ENCODE data around the gene CST2.
A peak's percentile ranks its signal among the peaks of the same experiment; 100 is the strongest.
"Not testable (repeated sequence)": the region's sequence is repeated elsewhere in the genome, so short reads cannot be mapped to it uniquely, and the experiment has no call there.

The CST2 gene, protein sequence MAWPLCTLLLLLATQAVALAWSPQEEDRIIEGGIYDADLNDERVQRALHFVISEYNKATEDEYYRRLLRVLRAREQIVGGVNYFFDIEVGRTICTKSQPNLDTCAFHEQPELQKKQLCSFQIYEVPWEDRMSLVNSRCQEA

DNA sequence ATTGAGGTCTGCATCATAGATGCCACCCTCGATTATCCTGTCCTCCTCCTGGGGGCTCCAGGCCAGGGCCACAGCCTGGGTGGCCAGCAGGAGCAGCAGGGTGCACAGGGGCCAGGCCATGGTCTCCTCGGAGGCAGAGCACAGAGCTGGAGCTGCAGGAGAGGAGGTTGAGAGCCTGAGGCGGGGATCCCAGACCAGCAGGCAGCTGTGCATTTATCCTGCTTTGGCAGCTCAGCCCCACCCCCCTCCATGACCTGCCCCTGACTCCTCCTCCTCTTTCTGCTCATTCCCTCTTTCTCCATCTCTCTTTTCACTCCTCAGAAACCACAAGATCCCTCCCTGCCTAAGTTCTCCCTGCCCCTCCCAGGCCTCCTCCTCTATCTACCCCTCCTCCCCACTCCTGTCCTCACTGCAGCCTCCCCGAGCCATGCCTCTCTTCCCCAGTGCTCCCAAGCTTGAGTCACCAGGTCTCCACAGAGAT lies at the start of gene CST2:
Gene CST2 (minus strand): TSS at position 189 of the 481 bp plus-strand sequence. CDS start 69 bp downstream, at position 120.
- no peak for DNase-seq
- in situ Hi-C loops (cut with HindIII; ENCODE audit: low pct_ligation_motif_present, low pct_unique_long_range_greater_than_20kb, low sequenced_read_pairs), result no loop called here

DNA sequence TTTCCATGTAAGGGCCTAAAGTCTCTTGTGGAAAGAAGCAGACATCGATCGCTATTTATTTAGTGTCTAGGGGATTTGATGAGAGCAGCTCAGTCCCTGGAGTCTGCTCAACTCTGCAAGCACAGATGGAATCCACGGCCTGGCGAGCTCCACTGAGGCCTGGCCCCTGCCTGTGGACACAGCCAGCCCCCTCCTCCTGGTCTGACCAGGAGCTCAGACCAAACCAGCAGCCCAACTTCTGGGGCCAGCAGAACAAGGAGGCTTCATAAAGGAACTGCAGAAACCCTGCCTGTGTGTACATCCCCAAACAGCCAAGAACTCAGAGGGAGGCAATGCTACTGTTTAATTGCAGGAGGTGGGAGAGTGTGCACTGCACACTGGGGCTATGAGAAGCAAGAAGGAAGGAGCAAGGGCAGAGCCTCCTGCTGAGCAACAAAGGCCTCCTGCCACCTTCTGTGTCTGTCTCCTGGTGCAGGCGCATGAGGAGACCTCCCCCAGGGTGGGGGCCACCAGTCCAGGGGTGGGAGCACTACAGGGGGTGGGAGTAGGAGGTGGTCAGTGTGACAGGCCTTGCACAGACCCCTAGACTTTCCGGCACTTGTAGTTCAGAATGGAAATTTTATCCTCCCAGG lies 49.2 kb upstream of the CST2 start:
- no peak for DNase-seq
- in situ Hi-C loops (cut with HindIII; ENCODE audit: low pct_ligation_motif_present, low pct_unique_long_range_greater_than_20kb, low sequenced_read_pairs), result no loop called here

DNA sequence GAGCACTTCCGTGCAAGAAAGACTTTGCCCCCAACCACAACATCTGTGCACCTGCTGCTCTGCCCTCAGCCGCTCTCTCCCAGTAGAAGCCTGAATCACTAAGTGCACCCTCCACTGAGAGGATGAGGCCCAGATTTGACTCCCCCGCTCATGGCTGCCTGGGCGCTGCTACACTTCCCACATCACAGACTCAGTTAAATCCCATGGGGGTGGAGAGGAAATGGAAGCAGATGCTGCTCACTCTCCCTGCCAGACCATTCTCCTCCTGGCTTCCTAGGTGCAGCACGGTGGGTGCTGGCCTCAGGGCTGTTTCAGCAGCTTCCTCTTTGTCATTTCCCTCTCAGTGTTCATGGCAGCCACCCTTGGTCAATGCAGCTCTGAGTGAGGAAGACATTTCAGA lies 48.2 kb upstream of the CST2 start:
- DNase-seq, result no peak
- in situ Hi-C loops (cut with HindIII; ENCODE audit: low pct_ligation_motif_present, low pct_unique_long_range_greater_than_20kb, low sequenced_read_pairs), result no loop called here

DNA sequence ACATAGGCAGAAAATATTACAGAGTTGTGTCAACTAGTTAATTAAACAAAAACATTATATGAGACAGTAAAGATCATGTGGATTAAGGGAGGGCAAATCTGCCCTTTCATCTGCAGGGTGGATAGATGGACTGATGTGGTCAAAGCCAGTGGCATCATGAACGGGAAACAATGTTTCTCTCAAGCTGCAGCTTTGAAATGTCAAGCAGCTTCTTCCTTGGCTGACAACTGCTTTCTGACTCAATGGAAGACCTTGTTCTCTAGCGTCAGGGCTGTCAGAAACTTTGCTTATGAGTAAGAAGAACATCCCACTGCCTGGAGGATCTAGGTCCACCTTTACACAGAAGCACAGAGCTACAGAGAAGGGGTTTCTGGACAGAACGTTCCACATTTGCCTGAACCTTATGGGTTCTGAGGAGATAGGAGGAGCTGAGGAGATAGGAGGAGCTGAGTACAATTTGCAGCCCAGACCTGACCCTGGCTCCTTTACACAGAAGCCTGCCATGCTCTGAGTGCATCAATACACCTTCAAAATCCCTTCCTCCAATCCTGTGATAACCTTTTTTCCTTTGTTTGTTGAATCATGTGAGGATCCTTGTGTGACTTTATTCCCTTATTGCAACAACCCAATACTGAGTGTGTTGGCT lies 47.0 kb upstream of the CST2 start:
- DNase-seq, result no peak
- in situ Hi-C loops (cut with HindIII; ENCODE audit: low pct_ligation_motif_present, low pct_unique_long_range_greater_than_20kb, low sequenced_read_pairs), result no loop called here

DNA sequence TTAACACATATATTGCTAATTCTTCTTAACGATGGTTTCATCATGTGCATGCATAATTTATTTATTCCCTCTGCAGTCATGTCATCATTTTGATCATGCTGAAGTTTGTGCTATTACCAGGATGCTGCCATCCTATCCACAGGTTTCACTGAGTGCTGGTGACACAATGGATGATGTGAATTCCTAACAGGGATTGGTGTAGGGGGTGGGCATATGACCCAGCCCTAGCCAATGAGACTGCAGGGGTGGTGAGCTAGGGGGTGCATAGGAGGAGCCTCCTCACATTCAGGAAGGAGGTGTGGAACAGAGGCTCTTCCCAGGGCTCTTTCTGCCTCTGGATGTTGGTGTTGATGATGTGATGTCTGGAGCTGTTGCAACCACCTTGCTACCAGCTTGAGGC lies 45.5 kb upstream of the CST2 start:
- in situ Hi-C loops (cut with HindIII; ENCODE audit: low pct_ligation_motif_present, low pct_unique_long_range_greater_than_20kb, low sequenced_read_pairs), result no loop called here
- DNase-seq, result no peak

DNA sequence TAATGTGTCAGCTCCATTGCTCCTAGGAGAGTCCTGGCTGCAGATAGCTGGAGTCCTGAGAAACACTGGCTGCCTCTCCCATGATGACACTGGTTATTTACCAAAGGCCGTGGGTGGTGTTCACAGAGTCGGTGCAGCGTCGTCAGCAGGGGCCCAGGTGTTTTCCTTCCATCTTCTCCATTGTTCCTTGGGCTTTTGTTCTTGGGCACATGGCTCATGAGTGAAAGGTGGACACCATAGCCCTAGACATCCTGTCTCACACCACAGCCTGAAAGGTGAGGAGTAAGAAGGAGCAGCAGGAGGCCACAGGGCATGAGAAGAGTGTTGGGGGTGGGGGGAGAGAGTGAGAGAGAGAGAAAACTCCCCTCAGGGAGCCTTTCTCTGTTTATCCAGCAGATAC lies 43.9 kb upstream of the CST2 start:
- in situ Hi-C loops (cut with HindIII; ENCODE audit: low pct_ligation_motif_present, low pct_unique_long_range_greater_than_20kb, low sequenced_read_pairs), result no loop called here
- no peak for DNase-seq

DNA sequence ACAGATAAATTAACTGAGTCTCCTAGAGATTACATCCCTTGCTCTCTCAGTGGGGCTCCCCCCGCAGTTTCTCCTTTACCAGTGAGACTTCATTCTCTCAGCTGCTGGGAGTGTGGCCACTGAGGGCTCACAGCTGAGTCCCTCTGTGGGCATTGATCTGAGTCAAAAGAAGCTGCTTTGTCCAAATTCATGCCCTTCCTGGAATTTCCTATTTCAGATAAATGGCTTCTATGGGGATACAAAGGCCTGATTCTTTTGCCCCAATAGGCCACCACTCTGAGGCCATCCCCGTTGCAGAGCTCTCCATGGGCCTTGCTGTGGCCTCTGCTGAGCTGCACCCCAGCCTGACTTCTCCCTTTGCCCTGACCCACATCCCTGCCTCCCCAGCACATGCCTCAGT lies 43.0 kb upstream of the CST2 start:
- DNase-seq, result no peak
- in situ Hi-C loops (cut with HindIII; ENCODE audit: low pct_ligation_motif_present, low pct_unique_long_range_greater_than_20kb, low sequenced_read_pairs), result no loop called here

DNA sequence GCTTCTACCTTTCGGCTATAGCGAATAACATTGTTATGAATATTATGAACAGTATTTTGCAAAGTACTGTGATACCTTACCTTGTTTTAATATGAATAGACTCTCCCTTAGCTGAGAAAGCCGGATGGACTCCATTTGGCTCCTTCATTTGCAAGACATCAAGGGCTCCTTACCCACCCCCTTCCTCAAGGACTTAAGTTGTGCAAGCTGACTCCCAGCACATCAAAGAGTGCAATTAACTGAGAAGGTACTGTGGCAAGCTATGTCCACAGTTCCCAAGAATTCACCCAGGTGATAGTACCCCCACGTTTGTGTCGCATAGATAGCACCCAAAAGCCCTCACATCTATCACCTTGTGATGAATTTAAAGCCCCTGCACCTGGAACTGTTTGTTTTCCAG lies 41.8 kb upstream of the CST2 start:
- no peak for DNase-seq
- in situ Hi-C loops (cut with HindIII; ENCODE audit: low pct_ligation_motif_present, low pct_unique_long_range_greater_than_20kb, low sequenced_read_pairs), result no loop called here

DNA sequence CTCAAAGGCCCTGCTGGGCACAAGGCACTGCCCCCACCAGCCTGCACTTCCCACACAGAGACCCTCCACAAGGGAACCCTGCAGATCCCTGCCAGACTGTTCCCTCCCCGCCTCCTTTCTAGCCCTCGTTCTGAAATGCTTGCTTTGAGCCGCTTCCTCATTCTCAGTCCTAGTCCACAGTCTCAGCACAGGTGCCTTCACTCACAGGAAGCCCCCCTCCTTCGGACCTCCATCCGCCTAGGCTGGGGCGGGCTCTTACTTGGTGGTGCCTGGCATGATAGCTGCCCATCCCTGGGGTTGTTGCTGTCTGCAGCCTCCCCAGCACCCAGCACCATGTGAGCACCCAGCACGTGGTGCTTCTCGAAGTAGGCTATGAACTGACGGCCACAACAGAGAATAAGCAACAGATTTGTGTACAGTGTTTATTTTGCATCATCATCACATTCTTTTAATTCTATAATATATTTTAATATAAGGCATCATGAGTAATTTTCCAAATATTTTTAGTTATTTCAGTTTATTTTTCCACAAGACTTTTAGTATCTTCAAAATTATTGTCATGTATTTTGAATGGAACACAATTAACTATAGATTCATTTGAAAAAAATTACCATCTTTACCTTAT lies 40.7 kb upstream of the CST2 start:
- no peak for DNase-seq
- in situ Hi-C loops (cut with HindIII; ENCODE audit: low pct_ligation_motif_present, low pct_unique_long_range_greater_than_20kb, low sequenced_read_pairs), result no loop called here

DNA sequence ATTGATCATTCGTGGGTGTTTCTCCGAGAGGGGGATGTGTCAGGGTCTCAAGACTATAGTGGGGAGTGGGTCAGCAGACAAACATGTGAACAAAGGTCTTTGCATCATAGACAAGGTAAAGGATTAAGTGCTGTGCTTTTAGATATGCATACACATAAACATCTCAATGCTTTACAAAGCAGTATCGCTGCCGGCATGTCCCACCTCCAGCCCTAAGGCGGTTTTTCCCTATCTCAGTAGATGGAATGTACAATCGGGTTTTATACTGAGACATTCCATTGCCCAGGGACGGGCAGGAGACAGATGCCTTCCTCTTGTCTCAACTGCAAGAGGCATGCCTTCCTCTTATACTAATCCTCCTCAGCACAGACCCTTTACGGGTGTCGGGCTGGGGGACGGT lies 34.2 kb upstream of the CST2 start:
- in situ Hi-C loops (cut with HindIII; ENCODE audit: low pct_ligation_motif_present, low pct_unique_long_range_greater_than_20kb, low sequenced_read_pairs); DNase-seq: not testable (repeated sequence)

DNA sequence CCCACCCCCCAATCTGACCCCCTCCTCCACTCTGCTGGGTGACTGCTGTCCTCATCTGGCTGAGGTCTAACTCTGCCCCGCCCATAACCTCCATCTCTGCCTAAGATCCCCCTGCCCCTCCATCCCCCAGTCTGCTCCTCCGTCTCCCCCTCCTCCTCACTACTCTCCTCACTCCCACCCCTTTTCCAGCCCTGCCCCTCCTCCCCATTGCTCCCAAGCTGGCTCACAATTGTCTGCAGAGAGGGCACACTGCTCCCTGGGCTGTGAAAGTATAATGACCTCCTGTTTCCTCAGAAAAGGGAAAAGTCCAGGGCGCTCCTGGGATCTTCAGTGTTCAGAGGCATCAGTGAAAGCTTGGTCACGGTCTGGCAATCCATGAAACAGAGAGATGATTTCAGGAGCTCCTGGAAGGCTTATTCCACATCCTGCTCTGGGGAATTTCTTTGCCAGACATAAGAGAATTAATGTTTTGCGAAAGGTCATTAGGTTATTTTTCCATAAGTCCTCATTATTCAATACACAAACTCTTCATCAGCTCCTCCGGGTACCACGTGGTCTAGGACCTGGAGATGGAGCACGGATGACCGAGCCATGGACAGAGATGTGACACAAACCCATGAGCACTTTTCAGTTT lies 31.6 kb upstream of the CST2 start:
- DNase-seq, result no peak
- in situ Hi-C loops (cut with HindIII; ENCODE audit: low pct_ligation_motif_present, low pct_unique_long_range_greater_than_20kb, low sequenced_read_pairs), result no loop called here

DNA sequence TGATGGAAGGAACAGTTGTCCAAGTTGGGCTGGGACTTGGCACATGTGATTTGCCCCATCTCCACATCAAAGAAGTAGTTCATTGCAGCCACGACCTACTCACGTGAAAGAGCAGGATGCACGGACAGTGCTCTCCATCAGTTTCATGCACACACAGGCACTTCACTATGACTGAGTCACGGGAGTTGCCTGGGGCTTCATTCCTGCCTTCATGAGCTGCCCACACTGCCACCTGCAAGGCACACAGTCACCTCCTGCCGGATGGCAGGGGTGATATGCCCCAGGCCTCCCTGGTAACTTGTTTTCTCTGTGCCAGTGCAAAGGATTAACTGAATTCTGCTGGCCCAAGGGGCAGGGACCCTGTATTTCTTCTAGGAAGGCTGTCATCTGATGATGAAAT lies 30.2 kb upstream of the CST2 start:
- DNase-seq, result no peak
- in situ Hi-C loops (cut with HindIII; ENCODE audit: low pct_ligation_motif_present, low pct_unique_long_range_greater_than_20kb, low sequenced_read_pairs), result no loop called here

DNA sequence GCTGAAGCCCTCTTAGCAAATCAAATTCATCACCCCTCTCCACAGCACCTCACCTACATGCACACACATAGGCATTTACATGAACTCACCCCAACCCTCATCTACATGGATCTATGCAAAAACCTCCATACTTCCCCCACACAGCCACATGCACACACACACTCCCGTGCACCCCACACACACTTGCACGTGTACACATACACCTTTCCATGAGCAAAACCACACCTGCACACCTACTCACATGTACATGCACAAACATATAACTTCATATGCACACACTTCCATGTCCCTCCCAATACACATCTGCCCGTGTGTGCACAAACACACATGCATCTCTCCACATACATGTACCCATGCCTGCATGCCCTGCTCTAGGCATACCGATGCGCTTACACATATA lies 29.7 kb upstream of the CST2 start:
- in situ Hi-C loops (cut with HindIII; ENCODE audit: low pct_ligation_motif_present, low pct_unique_long_range_greater_than_20kb, low sequenced_read_pairs), result no loop called here
- no peak for DNase-seq

DNA sequence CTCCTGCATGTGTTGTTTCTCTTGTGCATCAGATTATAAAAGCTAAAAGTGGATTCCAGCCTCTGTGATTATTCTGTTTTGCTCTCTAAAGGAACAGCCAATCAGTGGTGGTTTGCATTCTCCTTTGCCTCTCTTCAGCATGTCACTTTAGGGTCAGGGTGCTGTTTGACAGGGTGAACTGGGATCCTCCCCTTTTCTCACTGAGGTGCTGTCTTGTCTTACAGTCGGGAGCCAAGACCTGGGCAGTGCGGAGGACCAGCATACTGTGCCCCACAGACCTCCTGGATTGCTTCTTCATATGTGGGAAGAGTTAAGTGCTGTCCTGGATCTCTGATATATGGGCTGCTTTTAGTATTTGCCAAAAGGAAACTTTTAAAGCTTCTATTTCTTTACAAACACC lies 15.2 kb upstream of the CST2 start:
- in situ Hi-C loops (cut with HindIII; ENCODE audit: low pct_ligation_motif_present, low pct_unique_long_range_greater_than_20kb, low sequenced_read_pairs), result no loop called here
- no peak for DNase-seq

DNA sequence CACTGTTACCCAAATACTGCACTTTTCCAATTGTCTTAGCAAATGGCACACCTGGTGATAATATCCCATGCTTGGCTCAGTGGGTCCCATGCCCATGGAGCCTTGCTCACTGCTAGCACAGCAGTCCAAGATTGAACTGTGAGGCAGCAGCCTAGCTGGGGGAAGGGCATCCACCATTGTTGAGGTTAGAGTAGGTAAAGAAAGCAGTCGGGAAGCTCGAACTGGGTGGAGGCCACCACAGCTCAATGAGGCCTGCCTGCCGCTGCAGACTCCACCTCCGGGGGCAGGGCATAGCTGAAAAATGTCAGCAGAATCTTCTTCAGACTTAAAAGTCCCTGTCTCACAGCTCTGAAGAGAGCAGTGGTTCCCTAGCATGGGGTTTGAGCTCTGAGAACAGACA lies 9.2 kb upstream of the CST2 start:
- in situ Hi-C loops (cut with HindIII; ENCODE audit: low pct_ligation_motif_present, low pct_unique_long_range_greater_than_20kb, low sequenced_read_pairs), result no loop called here
- DNase-seq, result no peak

DNA sequence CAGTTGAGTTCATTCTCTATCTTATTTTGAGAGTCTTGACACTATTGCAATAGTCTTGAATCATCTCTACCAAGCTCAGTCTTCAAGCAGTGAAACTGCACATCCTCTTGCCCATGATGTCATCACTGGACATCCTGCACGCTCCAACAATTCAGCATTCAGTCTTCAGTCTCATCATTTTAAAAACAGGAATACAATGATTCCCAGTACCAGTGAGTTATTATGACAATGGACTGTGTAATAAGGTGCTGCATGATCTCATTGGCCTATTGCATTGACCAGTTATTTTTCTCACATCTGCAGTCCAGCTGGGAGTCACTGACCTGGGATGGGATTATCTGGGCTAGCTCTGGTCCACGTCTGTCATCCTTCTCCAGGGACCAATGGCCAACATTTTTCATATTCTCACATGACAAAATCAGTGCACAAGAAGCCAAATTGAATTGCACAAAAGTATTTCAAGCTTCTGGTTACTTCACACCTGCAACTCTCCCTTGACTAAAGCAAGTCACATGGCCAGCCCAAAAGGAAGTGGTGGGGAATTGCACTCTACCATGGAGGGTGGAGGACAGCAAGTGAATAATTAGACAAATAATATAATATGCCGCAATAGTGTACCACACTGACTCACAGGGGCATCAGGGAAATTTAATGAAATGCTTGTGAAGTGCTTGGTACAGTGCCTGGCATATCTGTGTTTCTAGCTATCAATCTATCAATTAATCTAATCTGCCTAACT lies 6.4 kb upstream of the CST2 start:
- no peak for DNase-seq
- in situ Hi-C loops (cut with HindIII; ENCODE audit: low pct_ligation_motif_present, low pct_unique_long_range_greater_than_20kb, low sequenced_read_pairs), result no loop called here

DNA sequence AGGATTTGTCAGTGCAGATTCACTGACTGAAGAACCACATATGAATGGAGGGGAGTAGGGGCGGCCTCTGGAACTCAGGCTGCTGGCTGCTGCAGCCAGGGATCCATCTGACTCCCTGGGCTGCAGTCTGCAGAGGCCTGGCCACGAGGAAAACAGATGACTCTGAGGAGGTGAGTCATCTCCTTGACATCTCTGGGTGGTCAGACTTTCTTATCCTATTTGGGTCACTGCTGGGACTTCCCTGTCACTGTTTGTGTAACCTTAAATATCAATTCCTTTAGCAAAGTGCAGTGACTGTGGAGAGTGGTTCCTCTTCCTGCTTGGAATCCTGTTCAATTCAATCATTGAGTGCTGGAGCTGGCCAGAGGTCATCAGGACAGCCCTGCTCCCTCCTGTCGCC lies 5.4 kb upstream of the CST2 start:
- in situ Hi-C loops (cut with HindIII; ENCODE audit: low pct_ligation_motif_present, low pct_unique_long_range_greater_than_20kb, low sequenced_read_pairs), result not testable (repeated sequence)
- DNase-seq, result peak; percentile 16

DNA sequence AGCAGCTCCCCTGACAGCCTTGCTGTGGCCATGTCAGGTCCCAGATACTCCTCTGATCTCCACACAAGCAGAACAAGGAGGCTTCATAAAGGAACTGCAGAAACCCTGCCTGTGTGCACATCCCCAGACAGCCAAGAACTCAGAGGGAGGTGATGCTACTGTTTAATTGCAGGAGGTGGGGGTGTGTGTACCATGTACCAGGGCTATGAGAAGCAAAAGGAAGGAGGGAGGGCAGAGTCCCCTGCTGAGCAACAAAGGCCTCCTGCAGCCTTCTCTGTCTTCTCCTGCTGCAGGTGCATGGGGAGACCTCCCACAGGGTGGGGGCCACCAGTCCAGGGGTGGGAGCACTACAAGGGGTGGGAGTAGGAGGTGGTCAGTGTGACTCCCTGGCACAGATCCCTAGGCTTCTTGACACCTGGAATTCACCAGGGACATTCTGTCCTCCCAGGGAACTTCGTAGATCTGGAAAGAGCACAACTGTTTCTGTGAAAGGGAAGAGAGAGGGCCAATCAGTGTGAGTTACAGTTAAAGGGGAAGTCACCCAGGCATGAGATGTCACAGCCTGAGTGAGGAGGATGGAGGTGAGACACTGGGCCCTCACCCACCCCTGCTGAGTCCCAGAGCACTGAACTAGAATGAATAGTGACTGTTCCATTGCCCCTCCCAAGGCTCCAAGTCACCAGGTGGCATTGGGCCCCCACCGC lies 2.8 kb downstream of the CST2 start:
- in situ Hi-C loops (cut with HindIII; ENCODE audit: low pct_ligation_motif_present, low pct_unique_long_range_greater_than_20kb, low sequenced_read_pairs), result no loop called here
- no peak for DNase-seq
